22Rv1 (cell line): ENCODE measurements around the gene TMEM158.

Source experiments
- ZFX ChIP-seq: fragments of 450-650 bp; IDR thresholded peaks from 2 replicates; pipeline ENCODE4 v1.6.1; 2017; ENCODE audit warnings: antibody characterized with exemption, borderline replicate concordance
- TF ChIP-seq, protein P1 (sequence below): fragments of 450-650 bp; IDR thresholded peaks from 2 replicates; pipeline ENCODE4 v1.5.1; 2017; ENCODE audit warnings: mild to moderate bottlenecking

GRCh38 chr3:45187694-45188141 lies 38.4 kb downstream of the TMEM158 start:
- TF ChIP-seq, protein P1, sequence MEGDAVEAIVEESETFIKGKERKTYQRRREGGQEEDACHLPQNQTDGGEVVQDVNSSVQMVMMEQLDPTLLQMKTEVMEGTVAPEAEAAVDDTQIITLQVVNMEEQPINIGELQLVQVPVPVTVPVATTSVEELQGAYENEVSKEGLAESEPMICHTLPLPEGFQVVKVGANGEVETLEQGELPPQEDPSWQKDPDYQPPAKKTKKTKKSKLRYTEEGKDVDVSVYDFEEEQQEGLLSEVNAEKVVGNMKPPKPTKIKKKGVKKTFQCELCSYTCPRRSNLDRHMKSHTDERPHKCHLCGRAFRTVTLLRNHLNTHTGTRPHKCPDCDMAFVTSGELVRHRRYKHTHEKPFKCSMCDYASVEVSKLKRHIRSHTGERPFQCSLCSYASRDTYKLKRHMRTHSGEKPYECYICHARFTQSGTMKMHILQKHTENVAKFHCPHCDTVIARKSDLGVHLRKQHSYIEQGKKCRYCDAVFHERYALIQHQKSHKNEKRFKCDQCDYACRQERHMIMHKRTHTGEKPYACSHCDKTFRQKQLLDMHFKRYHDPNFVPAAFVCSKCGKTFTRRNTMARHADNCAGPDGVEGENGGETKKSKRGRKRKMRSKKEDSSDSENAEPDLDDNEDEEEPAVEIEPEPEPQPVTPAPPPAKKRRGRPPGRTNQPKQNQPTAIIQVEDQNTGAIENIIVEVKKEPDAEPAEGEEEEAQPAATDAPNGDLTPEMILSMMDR = no peak
- TF ChIP-seq ZFX = no peak
